ENCODE data around the gene RPLP2.

RPLP2 gene

DNA sequence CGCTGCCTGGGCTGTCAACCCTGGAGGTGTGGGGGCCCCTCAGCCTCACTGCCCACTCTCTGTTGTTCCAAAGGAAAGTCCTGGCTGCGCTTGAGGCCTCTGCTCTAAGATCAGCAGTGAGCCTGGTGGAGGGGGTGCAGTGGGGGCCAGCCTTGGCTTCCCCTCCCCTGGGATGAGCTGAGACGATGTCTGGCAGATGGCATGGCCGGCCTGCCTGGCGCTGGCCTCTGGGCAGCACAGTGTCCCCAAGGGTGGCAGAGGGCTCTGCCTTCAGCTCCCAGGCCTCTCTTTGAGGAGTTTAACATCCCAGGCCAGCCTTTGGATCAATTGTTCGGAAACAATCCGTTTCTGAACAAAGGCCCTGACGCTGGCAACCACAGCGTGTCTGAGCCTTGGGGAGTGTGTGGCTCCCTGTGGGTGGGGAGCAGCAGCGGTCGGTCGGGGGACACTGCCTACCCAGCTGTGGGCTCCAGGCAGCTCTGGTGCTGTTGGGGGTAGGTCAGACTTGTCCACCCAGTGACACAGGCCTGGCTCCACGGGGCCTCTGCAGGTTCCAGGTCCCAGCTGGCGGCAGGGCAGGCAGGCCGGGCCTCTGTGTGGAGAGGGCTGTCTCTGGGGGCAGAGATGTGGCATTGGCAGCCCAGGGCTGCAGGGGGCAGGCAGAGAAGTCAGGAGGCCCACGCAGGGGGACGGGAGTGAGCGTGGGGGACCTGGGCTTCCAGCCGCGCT, 45.0 kb downstream of the RPLP2 start:
- DNase-seq: no peak

DNA sequence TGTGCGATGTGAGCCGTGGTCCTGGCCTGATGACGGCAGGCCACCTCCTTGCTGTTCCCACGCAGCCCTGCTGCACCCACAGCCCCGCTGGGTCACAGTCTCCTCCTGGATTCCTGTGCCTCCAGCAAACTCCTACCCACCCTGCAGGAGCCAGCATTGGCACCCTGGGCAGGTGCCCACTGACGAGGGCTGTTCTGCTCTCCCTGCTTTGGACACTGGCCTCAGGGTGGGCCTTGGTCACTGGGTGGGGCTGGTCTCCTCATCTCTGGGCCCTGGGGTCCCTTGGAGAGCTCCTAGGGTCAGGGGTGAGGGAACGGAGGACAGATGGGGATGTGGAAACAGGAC, 45.5 kb downstream of the RPLP2 start:
- no peak for DNase-seq

DNA sequence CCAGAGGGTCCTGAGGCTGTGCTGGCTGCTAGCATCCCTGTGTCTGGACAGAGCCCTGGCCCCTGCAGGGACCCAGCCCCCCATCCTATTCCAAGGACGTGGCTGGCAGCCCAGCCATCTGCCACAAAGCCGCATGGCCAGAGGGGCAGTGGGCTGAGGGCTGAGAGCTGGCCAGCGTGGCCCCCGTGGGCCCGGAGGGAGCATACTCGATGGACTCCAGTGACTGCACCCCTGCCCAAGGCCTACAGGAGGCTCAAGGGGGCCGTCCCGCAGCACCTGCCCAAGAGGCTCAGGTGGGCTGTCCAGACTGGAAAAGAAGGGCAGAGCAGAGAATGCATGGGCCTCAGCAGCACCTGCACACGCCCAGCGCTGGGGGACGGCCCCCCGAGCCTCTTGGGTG, 46.0 kb downstream of the RPLP2 start:
- no peak for DNase-seq

DNA sequence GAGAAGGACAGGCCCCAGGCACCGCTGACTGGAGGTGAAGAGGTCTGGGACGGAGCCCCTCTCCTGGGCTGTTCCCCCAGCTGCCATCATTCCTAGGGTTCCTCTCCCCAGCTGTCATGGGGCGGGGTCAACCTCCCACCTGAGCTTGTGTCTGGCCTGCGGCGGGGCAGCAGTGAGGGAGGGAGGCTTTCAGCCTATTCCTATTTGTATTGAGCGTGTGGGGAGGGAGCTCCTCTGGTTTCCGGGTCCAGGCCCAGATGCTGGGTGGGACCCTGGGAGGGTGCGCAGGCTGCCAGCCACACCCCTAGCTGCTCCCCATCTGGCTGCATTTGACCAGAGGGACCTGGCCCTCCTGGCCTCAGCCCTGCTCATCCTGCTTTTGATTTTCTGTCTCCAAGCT, 46.6 kb downstream of the RPLP2 start:
- DNase-seq: no peak

DNA sequence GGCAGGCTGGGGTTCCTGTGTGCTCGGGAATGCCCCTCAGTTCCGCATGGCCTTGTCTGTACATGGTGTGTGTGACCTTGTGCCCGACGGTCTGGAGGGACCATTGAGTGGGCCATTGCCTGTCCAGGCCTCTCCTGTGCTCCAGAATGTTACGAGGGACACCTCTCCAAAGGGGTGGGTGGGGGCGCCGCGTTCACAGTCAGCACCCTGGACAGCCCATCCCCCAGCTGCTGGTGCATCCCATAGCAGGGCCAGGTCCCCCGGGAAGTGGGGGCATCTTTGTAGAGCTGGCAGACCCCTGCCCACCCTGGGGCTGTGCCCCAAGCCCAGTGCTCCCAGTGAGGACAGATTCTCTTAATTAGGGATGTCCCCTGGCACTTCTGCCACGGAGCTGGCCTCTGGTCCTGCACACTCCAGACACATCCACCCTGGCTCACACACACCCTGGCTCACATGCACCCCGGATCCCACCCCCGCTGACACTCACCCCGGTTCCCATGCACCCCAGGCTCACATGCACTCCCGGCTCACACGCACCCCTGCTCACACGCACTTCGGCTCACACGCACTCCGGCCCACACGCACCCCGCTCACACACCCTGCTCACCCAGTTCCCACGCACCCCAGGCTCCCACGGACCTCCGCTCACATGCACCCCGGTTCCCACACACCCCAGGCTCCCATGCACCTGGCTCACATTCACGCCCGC, 48.4 kb downstream of the RPLP2 start:
- no peak for DNase-seq

DNA sequence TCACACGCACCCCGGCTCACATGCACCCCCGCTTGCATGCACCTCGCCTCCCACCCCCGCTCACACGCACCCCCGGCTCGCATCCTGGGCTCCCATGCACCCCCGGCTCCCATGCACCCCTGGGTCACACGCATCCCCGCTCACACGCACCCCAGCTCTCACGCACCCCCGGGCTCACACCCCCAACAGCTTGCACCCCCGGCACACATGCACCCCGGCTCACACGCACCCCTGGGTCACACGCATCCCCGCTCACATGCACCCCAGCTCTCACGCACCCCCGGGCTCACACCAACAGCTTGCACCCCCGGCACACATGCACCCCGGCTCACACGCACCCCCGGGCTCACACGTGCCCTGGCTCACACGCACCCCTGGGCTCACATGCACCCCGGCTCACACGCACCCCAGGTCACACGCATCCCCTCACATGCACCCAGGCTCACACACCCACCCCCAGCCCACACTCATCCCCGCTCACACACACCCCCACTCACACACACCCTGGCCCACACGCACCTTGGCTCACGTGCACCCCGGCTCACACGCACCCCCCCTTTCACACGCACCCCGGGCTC, 49.1 kb downstream of the RPLP2 start:
- no peak for DNase-seq

GRCh38 chr11:859394-860131, 49.8 kb downstream of the RPLP2 start:
- peak; percentile 85 for DNase-seq

DNA sequence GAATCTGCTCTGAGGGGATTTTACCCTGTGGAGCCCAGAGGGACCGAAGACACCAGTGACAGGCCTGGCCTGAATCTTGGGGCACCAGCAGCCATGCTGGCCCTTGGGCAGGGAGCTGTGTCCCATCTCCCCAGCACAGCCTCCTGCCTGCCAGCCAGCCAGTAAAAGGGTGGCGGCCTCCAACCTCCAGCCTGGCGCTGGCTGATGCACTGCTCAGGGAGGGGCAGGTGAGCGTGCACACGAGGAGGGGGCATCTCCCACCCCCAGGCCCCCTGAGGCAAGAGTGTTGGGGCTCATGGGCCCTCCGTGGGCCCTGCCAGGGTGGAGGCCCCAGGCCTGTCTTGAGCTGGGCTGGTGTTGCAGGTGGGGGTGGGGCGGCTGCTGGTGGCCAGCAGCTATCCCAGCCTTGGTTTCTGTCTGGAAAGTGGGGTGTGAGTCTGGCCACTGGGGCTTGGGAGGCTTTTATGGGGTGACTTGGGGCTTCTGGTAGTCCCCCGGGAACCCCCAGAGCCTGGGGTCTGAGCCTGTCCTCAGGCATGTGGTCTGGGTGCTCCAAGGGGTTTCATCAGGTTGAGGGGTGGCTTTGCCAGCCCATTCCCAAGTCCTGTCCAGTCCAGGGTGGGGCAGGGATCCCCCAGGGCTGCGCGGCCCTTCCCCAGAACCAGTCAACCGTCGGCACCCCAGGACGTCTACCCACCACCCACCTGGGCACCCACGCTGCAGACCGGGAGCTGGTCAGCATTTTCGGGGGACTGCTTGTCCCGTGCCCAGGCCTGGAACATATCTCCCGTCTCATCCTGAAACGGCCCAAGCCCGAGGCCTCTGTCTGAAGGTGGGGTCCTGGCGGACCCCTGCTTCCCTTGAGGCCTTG, 50.7 kb downstream of the RPLP2 start:
- no peak for DNase-seq

GRCh38 chr11:861105-861479, 51.3 kb downstream of the RPLP2 start:
- no peak for DNase-seq

- DNase-seq: no peak
Observed at GRCh38 chr11:862081-862661, 52.4 kb downstream of the RPLP2 start.
